HG03521 (cell line): Measurements from ENCODE around the gene PLEKHG1.

ENCODE experiments used
- ATAC-seq: cut with Tn5 transposase; IDR thresholded peaks from one replicate; pipeline ENCODE4 v1.9.1; 2021; ENCODE audit warnings: mild to moderate bottlenecking, moderate library complexity; ENCODE audit not compliant: unreplicated experiment

Gene PLEKHG1

GRCh38 chr6:150617496-150618460 is 18.1 kb downstream of the PLEKHG1 start:
- no peak for ATAC-seq

GRCh38 chr6:150619275-150619674 is 19.6 kb downstream of the PLEKHG1 start:
- ATAC-seq: no peak

GRCh38 chr6:150620244-150620643 is 20.6 kb downstream of the PLEKHG1 start:
- no peak for ATAC-seq

- no peak for ATAC-seq
Measured at GRCh38 chr6:150620763-150621162, 21.1 kb downstream of the PLEKHG1 start.

- no peak for ATAC-seq
Measured at GRCh38 chr6:150622476-150622875, 22.8 kb downstream of the PLEKHG1 start.

- peak; percentile 97 for ATAC-seq
Measured at GRCh38 chr6:150622941-150623874, 23.5 kb downstream of the PLEKHG1 start.

GRCh38 chr6:150624191-150624590 is 24.5 kb downstream of the PLEKHG1 start:
- no peak for ATAC-seq

GRCh38 chr6:150625927-150626326 is 26.2 kb downstream of the PLEKHG1 start:
- no peak for ATAC-seq

GRCh38 chr6:150627154-150627553 is 27.5 kb downstream of the PLEKHG1 start:
- no peak for ATAC-seq

GRCh38 chr6:150627585-150628025 is 27.9 kb downstream of the PLEKHG1 start:
- ATAC-seq: no peak

- no peak for ATAC-seq
Measured at GRCh38 chr6:150628908-150629307, 29.2 kb downstream of the PLEKHG1 start.

GRCh38 chr6:150631283-150631983 is 31.7 kb downstream of the PLEKHG1 start:
- no peak for ATAC-seq

GRCh38 chr6:150631984-150632642 is 32.4 kb downstream of the PLEKHG1 start:
- no peak for ATAC-seq

GRCh38 chr6:150632785-150633485 is 33.2 kb downstream of the PLEKHG1 start:
- peak; percentile 44 for ATAC-seq

GRCh38 chr6:150633486-150633834 is 33.8 kb downstream of the PLEKHG1 start:
- peak; percentile 21 for ATAC-seq

- ATAC-seq: no peak
Measured at GRCh38 chr6:150634176-150634963, 34.7 kb downstream of the PLEKHG1 start.

- ATAC-seq: no peak
Measured at GRCh38 chr6:150634964-150635292, 35.2 kb downstream of the PLEKHG1 start.

- no peak for ATAC-seq
Measured at GRCh38 chr6:150635906-150636514, 36.3 kb downstream of the PLEKHG1 start.

- ATAC-seq: no peak
Measured at GRCh38 chr6:150636808-150637207, 37.1 kb downstream of the PLEKHG1 start.
